IMR-90 (cell line): ENCODE data around the gene GNAS-AS1.

Source experiments
- BHLHE40 ChIP-seq: fragments of 150-350 bp; IDR thresholded peaks from 2 replicates; pipeline ENCODE4 v1.6.1; 2016; ENCODE audit warnings: mild to moderate bottlenecking, low read depth, low read length
- CHD1 ChIP-seq: IDR thresholded peaks from 2 replicates; pipeline ENCODE4 v1.6.1; 2012; ENCODE audit warnings: low read depth, low read length, improper control_type of control experiment
- CTCF ChIP-seq: conservative IDR thresholded peaks from 2 replicates; pipeline ENCODE4 v1.5.1; 2012; ENCODE audit warnings: mild to moderate bottlenecking, low read depth, low read length, improper control_type of control experiment
- ELK1 ChIP-seq: fragments of 150-350 bp; IDR thresholded peaks from 2 replicates; pipeline ENCODE4 v1.6.1; 2016; ENCODE audit warnings: low read depth, mild to moderate bottlenecking, low read length, moderate library complexity, borderline replicate concordance
- MAFK ChIP-seq: IDR thresholded peaks from 2 replicates; pipeline ENCODE4 v1.6.1; 2012; ENCODE audit warnings: low read depth, low read length, improper control_type of control experiment
- MXI1 ChIP-seq: IDR thresholded peaks from 2 replicates; pipeline ENCODE4 v1.6.1; 2012; ENCODE audit warnings: low read depth, mild to moderate bottlenecking, low read length, moderate library complexity, borderline replicate concordance
- POLR2A ChIP-seq: IDR thresholded peaks from 2 replicates; pipeline ENCODE4 v1.6.1; 2012; ENCODE audit warnings: mild to moderate bottlenecking, low read depth, low read length
- RAD21 ChIP-seq: IDR thresholded peaks from 2 replicates; pipeline ENCODE4 v1.6.1; 2012; ENCODE audit warnings: low read length, improper control_type of control experiment
- RCOR1 ChIP-seq: IDR thresholded peaks from 2 replicates; pipeline ENCODE4 v1.6.1; 2012; ENCODE audit warnings: mild to moderate bottlenecking, low read length, improper control_type of control experiment; ENCODE audit not compliant: insufficient replicate concordance
- RFX5 ChIP-seq: IDR thresholded peaks from 2 replicates; pipeline ENCODE4 v1.8.0; 2012; ENCODE audit warnings: low read depth, mild to moderate bottlenecking, low read length, moderate library complexity
- SMC3 ChIP-seq: fragments of 150-350 bp; IDR thresholded peaks from 2 replicates; pipeline ENCODE4 v1.6.1; 2016; ENCODE audit warnings: low read depth, mild to moderate bottlenecking, antibody characterized with exemption, low read length, moderate library complexity

- no peak for TF ChIP-seq RFX5
- no peak for TF ChIP-seq MAFK
- no peak for TF ChIP-seq CTCF
- no peak for TF ChIP-seq POLR2A
- no peak for TF ChIP-seq RAD21
- no peak for TF ChIP-seq RCOR1
- TF ChIP-seq BHLHE40: no peak
- TF ChIP-seq ELK1: no peak
- TF ChIP-seq SMC3: no peak
- no peak for TF ChIP-seq MXI1
- TF ChIP-seq CHD1: no peak
These were observed 28.6 kb downstream of the GNAS-AS1 start for GRCh38 chr20:58822149-58822548.
